GM19324 (cell line): ENCODE results near the gene LAMA2.

ENCODE experiments used
- ATAC-seq: cut with Tn5 transposase; IDR thresholded peaks from one replicate; pipeline ENCODE4 v1.9.1; 2021; ENCODE audit warnings: mild to moderate bottlenecking, moderate library complexity; ENCODE audit not compliant: unreplicated experiment, low FRiP score

Gene LAMA2

GRCh38 chr6:129252377-129253071 is 369.6 kb downstream of the LAMA2 start:
- ATAC-seq, result no peak

GRCh38 chr6:129253242-129253641 is 370.3 kb downstream of the LAMA2 start:
- ATAC-seq, result no peak

- no peak for ATAC-seq
These were observed 370.8 kb downstream of the LAMA2 start for GRCh38 chr6:129253727-129254126.

GRCh38 chr6:129257196-129257595 is 374.3 kb downstream of the LAMA2 start:
- ATAC-seq, result no peak

- ATAC-seq, result no peak
These were observed 379.7 kb downstream of the LAMA2 start for GRCh38 chr6:129262661-129263060.

- no peak for ATAC-seq
These were observed 380.2 kb downstream of the LAMA2 start for GRCh38 chr6:129263176-129263575.

- no peak for ATAC-seq
These were observed 381.6 kb downstream of the LAMA2 start for GRCh38 chr6:129264480-129265045.

- ATAC-seq, result no peak
These were observed 384.1 kb downstream of the LAMA2 start for GRCh38 chr6:129267028-129267427.

GRCh38 chr6:129269076-129269475 is 386.1 kb downstream of the LAMA2 start:
- no peak for ATAC-seq

- ATAC-seq, result no peak
These were observed 387.0 kb downstream of the LAMA2 start for GRCh38 chr6:129269891-129270290.

GRCh38 chr6:129270450-129270849 is 387.5 kb downstream of the LAMA2 start:
- ATAC-seq, result no peak

- no peak for ATAC-seq
These were observed 390.2 kb downstream of the LAMA2 start for GRCh38 chr6:129273161-129273560.

GRCh38 chr6:129276461-129276860 is 393.5 kb downstream of the LAMA2 start:
- ATAC-seq, result no peak

- no peak for ATAC-seq
These were observed 394.0 kb downstream of the LAMA2 start for GRCh38 chr6:129276986-129277385.

GRCh38 chr6:129279343-129280292 is 396.7 kb downstream of the LAMA2 start:
- no peak for ATAC-seq

GRCh38 chr6:129280293-129280644 is 397.3 kb downstream of the LAMA2 start:
- ATAC-seq, result no peak

- no peak for ATAC-seq
These were observed 397.8 kb downstream of the LAMA2 start for GRCh38 chr6:129280749-129281148.

- ATAC-seq, result no peak
These were observed 398.3 kb downstream of the LAMA2 start for GRCh38 chr6:129281168-129281796.

GRCh38 chr6:129282019-129282418 is 399.1 kb downstream of the LAMA2 start:
- ATAC-seq, result no peak

- ATAC-seq, result no peak
These were observed 401.3 kb downstream of the LAMA2 start for GRCh38 chr6:129284225-129284624.
